GM21360 (cell line): ENCODE measurements around the gene FECH.
"Not testable (repeated sequence)": the region's sequence is repeated elsewhere in the genome, so short reads cannot be mapped to it uniquely, and the experiment has no call there.

Experiments
- ATAC-seq: cut with Tn5 transposase; IDR thresholded peaks from one replicate; pipeline ENCODE4 v1.9.1; 2021; ENCODE audit warnings: mild to moderate bottlenecking, moderate library complexity; ENCODE audit not compliant: unreplicated experiment

Gene FECH

DNA sequence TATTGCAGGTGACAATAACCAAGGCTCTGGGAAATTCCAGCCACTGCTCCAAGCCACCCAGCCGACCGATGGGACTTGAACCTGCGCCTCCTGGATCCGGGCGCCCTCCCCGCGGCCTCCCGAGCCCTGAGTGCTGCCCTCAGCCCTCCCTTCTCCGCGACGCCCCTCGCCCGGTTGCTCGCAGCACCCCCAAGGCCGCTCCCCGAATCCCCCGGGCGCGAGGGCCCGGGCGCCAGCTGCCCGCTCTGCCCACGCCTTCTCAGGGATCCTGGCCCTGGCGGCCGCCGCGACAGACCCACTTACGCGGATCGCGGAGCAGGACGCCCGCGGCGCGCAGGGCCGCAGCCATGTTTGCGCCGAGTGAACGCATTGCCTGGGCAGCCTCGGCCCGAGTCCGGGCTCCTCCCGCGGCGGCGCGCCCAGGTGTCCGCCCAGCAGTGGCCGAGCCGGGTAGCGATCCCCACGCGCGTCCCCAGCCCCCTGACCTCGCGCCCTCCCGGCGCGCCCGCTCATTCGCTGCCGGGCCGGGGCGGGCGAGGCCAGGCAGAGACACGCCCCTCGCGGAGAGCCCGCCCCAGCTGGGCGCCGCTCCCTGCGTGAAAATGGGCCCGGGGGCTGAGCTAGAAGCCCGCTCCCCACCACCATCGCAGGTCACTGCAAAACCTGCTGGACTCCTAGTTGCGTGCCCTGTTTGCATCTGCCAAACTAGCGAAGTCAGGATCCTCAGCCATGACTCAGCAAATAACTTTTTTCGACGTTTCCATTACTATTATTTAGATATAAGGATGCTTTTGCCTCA is at the start of gene FECH:
TSS of gene FECH (minus strand) at position 452 of the 799 bp plus-strand sequence. CDS start at position 370, 82 bp downstream.
- peak; percentile 81 for ATAC-seq

GRCh38 chr18:57635003-57635822 is 48.7 kb upstream of the FECH start:
- no peak for ATAC-seq

- ATAC-seq: no peak
Observed at GRCh38 chr18:57631697-57632096, 45.2 kb upstream of the FECH start.

DNA sequence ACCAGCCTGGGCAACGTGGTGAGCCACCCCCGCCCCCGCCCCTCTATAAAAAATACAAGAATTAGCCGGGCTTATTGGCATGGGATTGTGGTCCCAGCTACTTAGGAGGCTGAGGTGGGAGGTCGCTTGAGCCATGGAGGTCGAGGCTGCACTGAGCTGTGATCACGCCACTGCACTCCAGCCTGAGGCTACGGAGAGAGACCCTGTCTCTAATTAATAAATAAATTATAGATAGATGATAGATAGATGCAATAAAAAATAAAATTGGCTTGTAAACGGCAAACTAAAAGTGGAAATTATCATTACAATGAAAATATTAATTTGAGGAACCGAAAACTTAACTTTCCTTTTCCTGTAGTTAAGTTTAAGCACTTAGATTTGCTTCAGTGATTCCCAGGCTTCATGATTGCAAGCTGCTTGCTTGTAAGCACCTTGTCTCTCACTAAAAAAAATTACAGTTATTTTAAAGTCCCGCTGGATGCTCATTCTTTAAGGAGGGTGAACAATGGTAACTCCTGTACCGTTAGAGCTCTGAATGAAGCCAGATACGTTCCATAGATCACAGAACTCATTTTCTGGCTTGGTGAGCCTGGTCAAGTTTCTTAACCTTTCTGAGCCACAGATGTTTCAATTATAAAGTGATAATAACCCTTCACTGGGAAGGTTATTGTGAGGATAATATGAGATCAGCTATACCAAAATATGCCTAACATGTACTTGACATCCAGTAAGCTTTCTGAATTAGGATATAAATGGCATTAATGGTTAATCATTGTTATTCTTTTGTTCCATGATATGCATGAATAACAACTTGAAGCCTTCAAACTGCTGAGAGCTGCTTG is 44.5 kb upstream of the FECH start:
- peak; percentile 38 for ATAC-seq

GRCh38 chr18:57630002-57630753 is 43.7 kb upstream of the FECH start:
- ATAC-seq: peak; percentile 83

- ATAC-seq: no peak
Observed at GRCh38 chr18:57629422-57629821, 42.9 kb upstream of the FECH start.

DNA sequence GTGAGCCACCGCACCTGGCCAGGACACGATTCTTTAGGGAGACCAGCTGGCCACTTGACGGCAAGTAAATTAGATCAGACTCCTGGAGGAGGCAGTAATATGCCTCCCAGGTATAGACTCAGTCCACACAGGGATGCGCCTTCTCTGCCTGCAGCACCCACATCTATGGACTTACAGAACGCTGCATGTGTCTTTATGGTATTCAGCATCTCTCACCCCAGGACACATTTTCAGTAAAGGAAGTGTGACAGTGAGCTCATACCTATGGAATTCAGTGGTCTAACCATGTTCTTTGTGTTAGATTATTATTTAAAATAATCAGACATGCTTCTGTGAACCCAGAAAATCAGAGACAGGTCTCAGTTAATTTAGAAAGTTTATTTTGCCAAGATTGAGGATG is 41.0 kb upstream of the FECH start:
- ATAC-seq: no peak

GRCh38 chr18:57624988-57625387 is 38.5 kb upstream of the FECH start:
- no peak for ATAC-seq

DNA sequence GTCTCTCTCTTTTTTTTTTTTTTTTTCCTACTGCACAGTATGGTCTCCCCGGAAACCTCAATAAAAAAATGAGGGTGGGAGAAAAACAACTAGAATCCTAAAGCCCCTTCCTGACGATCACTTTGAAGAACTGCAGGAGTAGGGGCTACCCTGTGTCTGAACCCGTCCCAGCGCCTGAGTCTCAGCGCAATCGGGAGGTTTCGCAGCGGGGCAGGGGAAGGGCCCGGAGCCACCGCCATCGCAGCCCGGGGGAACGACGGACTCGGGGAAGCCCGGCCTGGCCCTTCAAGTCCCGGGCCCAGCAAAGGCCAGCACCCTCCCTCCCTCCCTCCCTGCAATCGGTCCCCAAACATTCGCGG is 34.7 kb upstream of the FECH start:
- peak; percentile 17 for ATAC-seq

GRCh38 chr18:57619876-57620275 is 33.4 kb upstream of the FECH start:
- no peak for ATAC-seq

DNA sequence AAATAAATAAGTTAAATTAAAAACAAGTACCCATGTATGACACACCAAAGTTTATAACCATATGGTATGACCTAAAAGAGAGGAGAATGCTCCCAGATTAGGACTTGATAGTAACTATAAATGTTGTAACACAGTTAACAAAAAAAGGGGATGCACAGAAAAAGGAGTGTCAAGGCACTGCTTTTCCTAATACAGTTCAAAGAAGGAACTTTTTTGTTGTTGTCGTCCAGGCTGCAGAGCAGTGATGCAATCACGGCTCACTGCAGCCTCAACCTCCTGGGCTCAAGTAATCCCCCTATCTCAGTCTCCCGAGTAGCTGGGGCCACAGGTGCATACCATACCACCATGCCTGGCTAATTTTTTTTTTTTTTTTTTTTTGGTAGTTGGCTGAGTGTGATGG is 32.4 kb upstream of the FECH start:
- ATAC-seq: no peak

DNA sequence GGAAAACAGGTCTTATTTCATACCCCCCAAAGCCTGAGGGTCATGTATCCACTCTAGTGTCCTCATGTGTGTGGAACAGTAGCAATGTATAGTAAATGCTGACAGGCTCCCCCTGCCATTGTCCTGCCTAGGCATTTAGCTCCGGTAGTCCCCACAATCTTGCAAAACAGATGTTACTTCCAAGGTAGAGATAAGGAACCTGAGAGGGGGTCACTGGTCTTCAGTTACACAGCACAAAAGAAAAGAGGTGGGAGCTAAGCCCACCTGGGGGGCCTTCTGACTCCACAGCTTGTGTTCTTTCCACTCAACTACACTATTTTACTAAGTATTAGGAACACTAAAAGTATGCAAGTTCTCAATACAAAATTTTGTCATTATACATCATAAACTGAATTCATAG is 17.4 kb upstream of the FECH start:
- no peak for ATAC-seq

DNA sequence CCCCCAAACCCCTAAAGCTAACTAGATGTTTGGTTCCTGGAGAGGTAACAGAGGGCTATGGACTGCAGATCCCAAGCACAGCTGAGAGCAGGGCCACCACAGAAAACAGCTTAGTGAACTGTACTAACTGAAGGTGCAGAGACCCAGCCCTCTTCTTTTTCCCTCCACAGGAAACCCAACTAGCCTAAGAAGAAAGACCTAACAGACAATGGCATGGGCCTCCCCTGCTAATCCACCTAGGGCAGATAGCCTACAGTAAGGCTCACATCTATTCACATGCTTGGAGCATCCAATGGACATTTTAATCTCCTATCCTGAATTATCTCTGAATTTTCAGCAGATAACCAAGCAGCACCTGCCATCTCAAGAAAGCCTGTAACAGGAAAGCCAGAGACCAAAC is 8.8 kb upstream of the FECH start:
- no peak for ATAC-seq

DNA sequence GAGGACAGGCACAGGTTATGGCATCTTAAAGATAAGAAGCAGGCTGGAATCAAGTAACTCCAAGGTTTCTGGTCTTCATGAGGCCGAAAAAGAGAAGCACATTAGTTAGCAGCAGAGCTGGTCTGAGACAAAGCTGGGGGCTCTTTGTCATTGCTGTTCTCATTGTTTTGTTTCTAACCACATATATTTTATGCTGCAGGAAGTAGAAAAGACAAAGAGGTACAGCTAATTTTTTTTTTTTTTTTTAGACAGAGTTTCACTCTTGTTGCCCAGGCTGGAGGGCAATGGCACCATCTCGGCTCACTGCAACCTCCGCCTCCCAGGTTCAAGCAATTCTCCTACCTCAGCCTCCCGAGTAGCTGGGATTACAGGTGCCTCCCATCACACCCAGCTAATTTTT is 6.2 kb upstream of the FECH start:
- ATAC-seq: not testable (repeated sequence)

DNA sequence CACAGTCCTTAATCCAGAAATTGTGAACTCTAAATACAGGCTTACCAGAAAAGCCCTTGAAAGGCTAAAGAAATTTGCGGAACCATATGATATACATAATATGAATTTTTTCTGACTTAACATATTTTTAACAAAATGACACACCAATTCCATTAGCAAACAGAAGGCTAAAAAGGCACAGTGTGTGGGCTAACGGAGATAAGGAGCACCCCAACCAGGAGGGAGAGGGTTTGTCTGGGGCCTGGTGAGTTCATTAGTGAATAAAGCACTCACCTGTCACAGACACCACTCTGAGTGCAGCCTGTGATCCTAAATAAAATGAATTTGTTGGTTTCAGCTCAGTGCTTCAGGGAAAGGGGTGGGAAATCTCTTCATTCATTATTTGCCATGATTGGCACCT is 2.7 kb upstream of the FECH start:
- ATAC-seq: no peak

- ATAC-seq: no peak
Observed at GRCh38 chr18:57587098-57587661, 678 bp upstream of the FECH start.

DNA sequence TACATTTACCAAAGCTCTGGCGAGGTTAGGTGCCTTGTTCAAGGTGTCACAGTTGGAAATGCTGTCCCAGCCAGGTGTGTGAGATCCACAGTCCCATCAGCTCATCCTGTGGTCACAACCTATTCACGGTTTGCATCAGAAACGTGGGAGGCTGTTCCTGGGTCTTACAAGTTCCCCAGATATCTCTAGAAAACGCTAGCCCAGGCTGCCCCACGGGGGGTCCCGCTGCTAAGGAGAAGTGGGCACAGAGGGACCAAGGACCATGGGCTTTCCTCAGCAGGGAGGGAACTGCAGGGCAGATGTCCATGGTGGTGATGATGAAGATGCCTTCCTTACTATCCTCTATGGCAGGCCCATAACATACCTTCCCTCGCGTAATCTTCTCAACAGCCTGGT is 649 bp downstream of the FECH start:
- peak; percentile 3 for ATAC-seq

DNA sequence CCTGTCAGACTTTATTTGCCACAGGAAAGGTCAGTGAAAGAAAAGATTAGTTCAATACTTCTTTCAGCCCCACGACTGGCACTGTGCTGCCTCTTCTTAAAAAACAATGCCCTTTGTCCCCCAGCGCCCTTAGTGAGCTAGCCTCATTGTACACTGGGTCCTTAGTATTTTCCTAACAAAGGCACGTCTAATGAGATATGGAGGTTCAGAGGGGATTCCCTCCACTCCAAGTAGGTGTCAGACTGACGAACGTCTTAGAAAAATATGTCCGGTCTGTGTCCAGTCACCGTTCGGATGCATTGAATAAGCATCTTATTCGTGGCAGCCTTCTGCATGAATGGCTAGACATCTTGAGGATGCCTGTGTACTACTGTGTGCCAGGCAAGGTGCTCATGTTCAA is 1.1 kb downstream of the FECH start:
- no peak for ATAC-seq

DNA sequence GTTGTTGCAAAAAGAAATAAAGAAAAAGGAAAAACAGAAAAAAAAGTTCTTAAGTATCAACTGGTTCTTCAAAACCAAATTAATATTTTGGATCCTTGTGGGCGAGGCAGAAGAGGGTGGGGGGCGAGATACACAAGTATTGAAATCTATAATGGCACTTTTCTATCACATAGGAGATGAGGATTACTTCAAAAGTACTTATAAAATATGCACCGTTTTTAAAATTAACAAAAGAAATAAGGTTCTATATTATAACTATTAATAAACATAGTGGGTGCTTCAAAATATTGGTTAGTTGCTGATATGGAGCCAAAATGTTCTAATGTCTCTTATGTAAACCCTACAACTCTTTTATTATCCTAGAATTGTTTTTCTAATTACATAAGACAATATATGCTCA is 2.1 kb downstream of the FECH start:
- no peak for ATAC-seq

DNA sequence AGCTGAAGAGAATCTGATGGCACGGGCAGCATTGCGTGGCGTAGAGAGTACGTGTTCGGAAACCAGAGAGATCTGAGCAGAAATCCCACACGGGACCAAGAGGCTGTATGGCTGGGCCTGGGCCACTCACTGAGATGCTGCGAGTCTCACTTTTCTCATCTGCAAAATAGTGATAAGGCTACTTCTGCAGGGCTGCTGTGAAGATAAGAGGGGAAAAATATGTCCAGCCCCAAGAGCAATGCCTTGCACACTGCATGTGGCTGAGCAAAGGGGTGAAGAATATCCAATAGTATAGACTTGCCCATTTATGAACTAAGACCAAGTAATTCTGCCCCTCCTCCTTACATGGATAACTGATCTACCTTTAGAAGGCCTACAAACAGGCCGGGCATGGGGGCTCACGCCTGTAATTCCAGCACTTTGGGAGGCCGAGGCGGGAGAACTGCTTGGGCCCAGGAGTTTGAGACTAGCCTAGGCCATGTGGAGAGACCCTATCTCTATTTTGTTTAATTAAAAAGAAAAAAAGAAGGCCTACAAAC is 3.1 kb downstream of the FECH start:
- ATAC-seq: no peak
